ENCODE measurements around the gene CD226.
"Not testable (repeated sequence)": the region's sequence is repeated elsewhere in the genome, so short reads cannot be mapped to it uniquely, and the experiment has no call there.

The CD226 gene

DNA sequence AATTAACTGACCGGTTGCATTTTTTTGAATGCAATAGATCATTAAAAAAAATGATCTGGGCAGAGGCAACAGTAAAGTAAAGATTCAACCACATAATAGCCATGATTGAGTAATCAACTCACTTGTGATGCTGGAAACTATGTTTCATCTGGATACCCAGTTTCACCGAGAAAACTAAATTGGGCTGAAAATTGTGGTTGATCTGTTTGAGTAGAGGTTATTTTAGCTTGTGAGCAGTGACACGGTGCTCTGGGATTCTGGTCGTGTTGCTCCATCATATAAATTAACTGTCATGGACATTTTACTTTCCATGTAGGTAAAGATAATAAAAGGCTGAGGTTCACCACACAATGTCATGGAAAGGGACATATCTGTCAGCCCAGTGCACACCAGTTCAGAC lies 58.7 kb downstream of the CD226 start:
- DNase-seq (ENCODE audit: extremely low read depth, low read depth) = no peak
- TF ChIP-seq, protein P1, sequence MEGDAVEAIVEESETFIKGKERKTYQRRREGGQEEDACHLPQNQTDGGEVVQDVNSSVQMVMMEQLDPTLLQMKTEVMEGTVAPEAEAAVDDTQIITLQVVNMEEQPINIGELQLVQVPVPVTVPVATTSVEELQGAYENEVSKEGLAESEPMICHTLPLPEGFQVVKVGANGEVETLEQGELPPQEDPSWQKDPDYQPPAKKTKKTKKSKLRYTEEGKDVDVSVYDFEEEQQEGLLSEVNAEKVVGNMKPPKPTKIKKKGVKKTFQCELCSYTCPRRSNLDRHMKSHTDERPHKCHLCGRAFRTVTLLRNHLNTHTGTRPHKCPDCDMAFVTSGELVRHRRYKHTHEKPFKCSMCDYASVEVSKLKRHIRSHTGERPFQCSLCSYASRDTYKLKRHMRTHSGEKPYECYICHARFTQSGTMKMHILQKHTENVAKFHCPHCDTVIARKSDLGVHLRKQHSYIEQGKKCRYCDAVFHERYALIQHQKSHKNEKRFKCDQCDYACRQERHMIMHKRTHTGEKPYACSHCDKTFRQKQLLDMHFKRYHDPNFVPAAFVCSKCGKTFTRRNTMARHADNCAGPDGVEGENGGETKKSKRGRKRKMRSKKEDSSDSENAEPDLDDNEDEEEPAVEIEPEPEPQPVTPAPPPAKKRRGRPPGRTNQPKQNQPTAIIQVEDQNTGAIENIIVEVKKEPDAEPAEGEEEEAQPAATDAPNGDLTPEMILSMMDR (IDR thresholded peaks at IDR 0.05; ENCODE audit: low read depth, low read length) = no peak

DNA sequence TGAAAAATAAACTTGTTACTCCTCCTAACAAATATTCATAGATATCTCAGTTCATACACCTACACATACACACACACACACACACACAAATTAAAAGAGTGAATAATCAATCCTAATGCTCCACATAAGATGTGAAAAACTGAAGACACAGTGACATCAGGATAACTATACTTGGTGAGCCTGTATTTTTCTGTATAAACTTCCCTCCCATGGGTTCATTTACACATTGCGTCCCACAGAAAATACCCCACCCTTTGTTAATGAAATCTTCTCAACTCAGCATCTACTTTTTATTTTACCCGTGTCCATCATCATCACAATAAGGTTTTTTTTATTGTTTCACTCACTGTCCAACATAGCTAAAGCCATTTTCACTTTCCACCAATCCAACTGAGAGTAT lies 60.4 kb downstream of the CD226 start:
- TF ChIP-seq, protein P1 (IDR thresholded peaks at IDR 0.05; ENCODE audit: low read depth, low read length) = no peak
- no peak for DNase-seq (ENCODE audit: extremely low read depth, low read depth)

DNA sequence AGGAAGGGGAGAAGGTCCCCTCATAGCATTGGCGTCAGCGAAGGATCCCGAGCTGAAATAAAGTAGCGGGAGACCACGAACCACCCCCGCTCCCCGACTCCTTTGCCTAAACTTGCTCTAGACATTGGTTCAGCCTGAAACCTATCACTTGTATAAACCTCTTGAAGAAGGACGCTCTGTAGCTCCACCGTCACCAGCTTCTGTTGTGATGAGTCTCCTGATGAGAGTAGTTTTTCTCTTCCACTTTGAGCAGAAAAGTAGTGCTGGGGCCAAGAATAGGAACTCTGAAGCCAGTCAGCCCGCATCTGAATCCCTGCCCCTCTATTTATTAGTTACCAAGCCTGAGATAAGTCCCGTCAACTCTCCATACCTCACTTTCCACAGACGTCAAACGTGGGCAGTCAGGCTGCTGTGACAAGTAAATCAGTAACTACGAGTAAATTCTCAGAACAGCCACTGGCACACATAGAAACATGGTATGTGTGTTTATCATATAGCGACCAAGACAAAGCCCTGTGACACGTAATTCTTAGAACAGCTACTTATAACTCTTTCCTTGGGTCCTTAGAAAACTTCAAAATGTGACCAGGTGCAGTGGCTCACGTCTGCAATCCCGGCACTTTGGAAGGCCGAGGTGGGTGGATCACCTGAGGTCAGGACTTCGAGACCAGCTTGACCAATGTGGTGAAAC lies 61.7 kb downstream of the CD226 start:
- no peak for DNase-seq (ENCODE audit: extremely low read depth, low read depth)
- TF ChIP-seq, protein P1 (IDR thresholded peaks at IDR 0.05; ENCODE audit: low read depth, low read length) = no peak

DNA sequence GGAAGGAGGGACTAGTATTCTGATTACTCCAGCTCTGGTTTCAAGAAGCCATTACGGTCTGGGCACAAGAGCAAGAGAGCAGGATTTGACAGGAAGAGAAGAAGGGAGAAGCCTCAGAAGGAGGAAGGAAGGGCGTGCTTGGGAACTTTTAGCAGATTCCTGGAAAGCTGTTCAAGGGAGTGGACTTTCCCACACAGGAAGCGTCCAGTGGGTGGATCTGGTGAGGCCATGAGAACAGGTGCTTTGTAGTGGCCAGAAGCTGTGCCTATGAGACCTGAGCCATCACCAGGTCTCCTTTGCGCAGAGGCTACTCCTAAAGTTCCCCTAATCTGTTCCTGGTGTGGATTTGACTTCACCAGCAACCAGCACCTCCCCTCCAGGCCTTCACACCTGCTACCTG lies 62.3 kb downstream of the CD226 start:
- TF ChIP-seq, protein P1 (IDR thresholded peaks at IDR 0.05; ENCODE audit: low read depth, low read length) = no peak
- DNase-seq (ENCODE audit: extremely low read depth, low read depth) = no peak

DNA sequence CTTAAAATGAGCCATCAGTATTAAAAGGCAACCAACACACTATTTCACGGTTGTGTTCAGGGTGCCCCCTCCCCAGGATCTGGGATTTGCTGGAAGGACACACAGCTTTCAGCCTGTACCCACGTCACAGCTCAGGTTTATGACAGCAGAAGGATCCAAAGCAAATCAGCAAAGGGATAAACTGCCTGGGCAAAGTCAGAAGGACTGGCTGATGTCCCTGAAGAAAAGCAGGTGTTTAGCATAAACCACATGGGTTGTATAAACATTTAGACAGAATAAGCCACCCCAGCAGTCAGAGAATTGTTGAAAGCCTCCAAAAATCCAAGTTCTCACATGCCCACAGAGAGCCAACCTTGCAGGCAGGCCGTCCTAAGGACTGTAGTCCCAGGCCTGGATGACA lies 63.9 kb downstream of the CD226 start:
- no peak for DNase-seq (ENCODE audit: extremely low read depth, low read depth)
- TF ChIP-seq, protein P1 (IDR thresholded peaks at IDR 0.05; ENCODE audit: low read depth, low read length) = no peak

DNA sequence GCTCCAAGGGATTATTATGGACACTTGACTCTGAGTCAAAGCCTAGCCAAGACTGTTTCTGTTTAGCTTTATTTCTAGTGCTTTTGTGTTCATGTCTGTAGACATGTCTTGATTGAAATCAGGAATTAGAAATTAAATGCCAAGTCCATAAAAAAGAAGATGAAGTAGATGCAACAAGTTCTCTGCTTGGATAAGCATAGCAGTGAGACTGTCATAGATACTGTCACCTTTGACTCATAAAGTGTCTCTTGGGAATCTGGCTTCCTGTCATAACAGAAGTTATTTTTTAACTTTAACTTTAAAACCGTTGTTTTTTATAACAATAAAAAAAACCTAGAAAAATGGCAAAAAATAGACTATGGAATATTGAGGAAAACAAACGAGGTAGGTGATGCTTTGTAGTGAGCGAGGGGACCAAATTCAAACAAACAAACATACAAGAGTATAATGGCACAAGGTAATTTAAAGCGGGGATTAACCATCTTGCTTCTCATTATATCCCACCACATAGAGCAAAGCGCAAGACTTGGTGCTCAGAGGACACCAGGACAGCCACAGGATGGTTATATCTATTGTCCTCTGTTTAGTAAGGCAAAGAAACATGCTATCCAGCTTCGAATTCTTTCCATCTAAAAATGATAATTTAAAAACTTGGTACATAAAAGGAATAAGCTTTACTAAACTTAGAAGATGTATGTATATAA lies 64.6 kb downstream of the CD226 start:
- TF ChIP-seq, protein P1 (IDR thresholded peaks at IDR 0.05; ENCODE audit: low read depth, low read length) = no peak
- DNase-seq (ENCODE audit: extremely low read depth, low read depth) = no peak

DNA sequence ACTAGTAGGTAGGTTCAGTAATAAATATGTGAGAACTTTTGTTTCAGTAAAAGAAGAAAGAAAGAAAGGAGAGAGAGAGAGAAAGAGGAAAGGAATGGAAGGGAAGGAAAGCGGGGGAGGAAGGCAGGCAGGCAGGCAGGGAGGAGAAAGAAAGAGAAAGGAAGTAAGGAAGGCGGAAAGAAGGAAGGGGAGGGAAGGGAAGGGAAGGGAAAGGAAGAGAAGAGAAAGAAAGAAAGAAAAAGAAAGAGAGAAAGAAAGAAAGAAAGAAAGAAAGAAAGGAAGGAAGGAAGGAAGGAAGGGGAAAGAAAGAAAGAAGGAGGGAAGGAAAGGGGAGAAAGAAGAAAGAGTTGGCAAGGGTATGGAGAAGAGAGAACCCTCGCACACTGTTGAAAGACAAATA lies 67.6 kb downstream of the CD226 start:
- TF ChIP-seq, protein P1 (IDR thresholded peaks at IDR 0.05; ENCODE audit: low read depth, low read length) = no peak
- DNase-seq (ENCODE audit: extremely low read depth, low read depth) = no peak

DNA sequence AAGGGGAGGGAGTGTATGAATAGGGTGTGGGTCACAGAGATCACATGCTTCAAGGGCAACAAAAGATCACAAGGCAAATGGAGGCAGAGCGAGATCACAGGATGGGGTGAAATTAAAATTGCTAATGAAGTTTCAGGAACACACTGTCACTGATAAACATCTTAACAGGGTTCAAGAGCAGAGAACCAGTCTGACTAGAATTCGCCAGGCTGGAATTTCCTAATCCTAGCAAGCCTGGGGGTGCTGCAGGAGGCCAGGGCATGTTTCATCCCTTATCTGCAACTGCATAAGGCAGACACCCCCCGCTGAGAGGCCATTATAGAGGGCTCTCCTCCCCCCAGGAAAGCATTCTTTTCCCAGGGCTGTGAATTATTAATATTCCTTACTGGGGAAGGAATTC lies 68.6 kb downstream of the CD226 start:
- DNase-seq (ENCODE audit: extremely low read depth, low read depth) = not testable (repeated sequence)
